IMR-90 (cell line): ENCODE data around the gene HMG20A. TPM values are rescaled to one million over a fixed set of nuclear protein-coding genes. Genes with fewer than 3 reads are reported as not detected.
A peak's percentile ranks its signal among the peaks of the same experiment; 100 is the strongest.

Experiments
- ATAC-seq: fragments of 200-7000 bp; cut with Tn5 transposase; 2 replicates; pipeline ENCODE4 v1.9.1; 2020; ENCODE audit warnings: low read depth, mild to moderate bottlenecking, moderate library complexity
- BruUV-seq: library from RNA; stranded (reverse); fragments of 400-500 nt; replicated peaks from 2 replicates; lab custom pipeline; 2021; lab: Mats Ljungman, UMichigan
- CTCF ChIA-PET: fragments of 300-600 bp; formaldehyde crosslinking; extraction: SDS; loops from one replicate; lab custom pipeline; 2021; ENCODE audit warnings: antibody characterized with exemption; lab: Yijun Ruan, JAX
- POLR2A ChIA-PET: fragments of 300-600 bp; sonication (Branson Sonifier 250); formaldehyde crosslinking; loops from one replicate; lab custom pipeline; 2022; ENCODE audit warnings: antibody characterized with exemption; ENCODE audit not compliant: unreplicated experiment; lab: Charles Lee
- DNase-seq: peaks from one replicate; pipeline ENCODE4 v3.0.0; 2013
- H2AFZ ChIP-seq: replicated peaks from 2 replicates; pipeline ENCODE3; 2013; ENCODE audit warnings: low read length, mild to moderate bottlenecking; ENCODE audit not compliant: poor library complexity
- H2AK5ac ChIP-seq: 2 replicates; pipeline ENCODE4 v1.6.1; 2013; ENCODE audit warnings: low read depth, low read length, inconsistent platforms
- H2AK9ac ChIP-seq: replicated peaks from 2 replicates; pipeline ENCODE3; 2013; ENCODE audit warnings: mild to moderate bottlenecking, low read depth, low read length, moderate library complexity; ENCODE audit not compliant: poor library complexity
- H2BK120ac ChIP-seq: 2 replicates; pipeline ENCODE4 v1.6.1; 2013; ENCODE audit warnings: low read depth, low read length, inconsistent platforms
- H2BK15ac ChIP-seq: 3 replicates; pipeline ENCODE4 v1.6.1; 2013; ENCODE audit warnings: low read depth, low read length, inconsistent platforms
- H2BK20ac ChIP-seq: 2 replicates; pipeline ENCODE4 v1.6.1; 2013; ENCODE audit warnings: low read depth, mild to moderate bottlenecking, inconsistent platforms, low read length, moderate library complexity
- H2BK5ac ChIP-seq: 2 replicates; pipeline ENCODE4 v1.6.1; 2013; ENCODE audit warnings: mild to moderate bottlenecking, low read depth, low read length, inconsistent platforms; ENCODE audit not compliant: poor library complexity, severe bottlenecking
- H3K14ac ChIP-seq: replicated peaks from 2 replicates; pipeline ENCODE4 v1.6.1; 2013; ENCODE audit warnings: low read depth, low read length, inconsistent platforms
- H3K18ac ChIP-seq: 2 replicates; pipeline ENCODE4 v1.6.1; 2013; ENCODE audit warnings: low read depth, low read length, control low read depth
- H3K23ac ChIP-seq: 2 replicates; pipeline ENCODE4 v1.6.1; 2013; ENCODE audit warnings: low read depth, low read length, inconsistent platforms
- H3K27ac ChIP-seq: 2 replicates; pipeline ENCODE4 v1.5.1; 2013; ENCODE audit warnings: mild to moderate bottlenecking, control low read depth, low read length; ENCODE audit not compliant: insufficient read depth
- H3K27me3 ChIP-seq: 2 replicates; pipeline ENCODE4 v1.6.1; 2013; ENCODE audit warnings: low read length; ENCODE audit not compliant: control insufficient read depth, insufficient read depth
- H3K36me3 ChIP-seq: 2 replicates; pipeline ENCODE4 v1.6.1; 2013; ENCODE audit warnings: low read length, mixed read lengths; ENCODE audit not compliant: control insufficient read depth, insufficient read depth
- H3K4ac ChIP-seq: 2 replicates; pipeline ENCODE4 v1.6.1; 2013; ENCODE audit warnings: low read depth, low read length, inconsistent platforms
- H3K4me1 ChIP-seq: 2 replicates; pipeline ENCODE4 v1.6.1; 2013; ENCODE audit warnings: low read length, mixed read lengths; ENCODE audit not compliant: control insufficient read depth, insufficient read depth
- H3K4me2 ChIP-seq: 2 replicates; pipeline ENCODE4 v1.6.1; 2013; ENCODE audit warnings: low read depth, mild to moderate bottlenecking, control low read depth, low read length, moderate library complexity
- H3K4me3 ChIP-seq: 2 replicates; pipeline ENCODE4 v1.5.1; 2013; ENCODE audit warnings: low read depth, mild to moderate bottlenecking, control low read depth, low read length, moderate library complexity; ENCODE audit not compliant: insufficient read depth
- H3K56ac ChIP-seq: 2 replicates; pipeline ENCODE4 v1.6.1; 2013; ENCODE audit warnings: low read length, inconsistent platforms; ENCODE audit not compliant: insufficient read depth; ENCODE audit errors: extremely low read depth
- H3K79me1 ChIP-seq, 2 experiments: 2 replicates each; pipeline ENCODE4 v1.6.1; 2013; ENCODE audit warnings: low read length in 2 of 2, inconsistent platforms in 1 of 2, low read depth in 1 of 2
- H3K9ac ChIP-seq: 2 replicates; pipeline ENCODE4 v1.6.1; 2013; ENCODE audit warnings: low read depth, low read length, control low read depth
- H3K9me1 ChIP-seq: 2 replicates; pipeline ENCODE4 v1.6.1; 2013; ENCODE audit warnings: low read length, inconsistent platforms; ENCODE audit not compliant: insufficient read depth
- H3K9me3 ChIP-seq: 2 replicates; pipeline ENCODE4 v1.6.1; 2013; ENCODE audit warnings: low read length; ENCODE audit not compliant: control insufficient read depth, insufficient read depth
- H4K20me1 ChIP-seq: 2 replicates; pipeline ENCODE4 v1.6.1; 2013; ENCODE audit warnings: low read length, inconsistent platforms; ENCODE audit not compliant: insufficient read depth
- H4K5ac ChIP-seq: 2 replicates; pipeline ENCODE4 v1.6.1; 2013; ENCODE audit warnings: mild to moderate bottlenecking, low read depth, low read length, control low read depth
- H4K8ac ChIP-seq, 2 experiments: 2 replicates each; pipeline ENCODE4 v1.6.1; 2013; ENCODE audit warnings: low read depth in 2 of 2, low read length in 2 of 2, control low read depth in 1 of 2, inconsistent platforms in 1 of 2
- H4K91ac ChIP-seq: 2 replicates; pipeline ENCODE4 v1.6.1; 2013; ENCODE audit warnings: low read depth, low read length, inconsistent platforms; ENCODE audit not compliant: insufficient read depth
- CHD1 ChIP-seq: IDR thresholded peaks from 2 replicates; pipeline ENCODE4 v1.6.1; 2012; ENCODE audit warnings: low read depth, low read length, improper control_type of control experiment
- FOS ChIP-seq: fragments of 150-350 bp; IDR thresholded peaks from 2 replicates; pipeline ENCODE4 v1.6.1; 2016; ENCODE audit warnings: low read depth, low read length
- RCOR1 ChIP-seq: IDR thresholded peaks from 2 replicates; pipeline ENCODE4 v1.6.1; 2012; ENCODE audit warnings: mild to moderate bottlenecking, low read length, improper control_type of control experiment; ENCODE audit not compliant: insufficient replicate concordance
- RFX5 ChIP-seq: IDR thresholded peaks from 2 replicates; pipeline ENCODE4 v1.8.0; 2012; ENCODE audit warnings: low read depth, mild to moderate bottlenecking, low read length, moderate library complexity
- SMC3 ChIP-seq: fragments of 150-350 bp; IDR thresholded peaks from 2 replicates; pipeline ENCODE4 v1.6.1; 2016; ENCODE audit warnings: low read depth, mild to moderate bottlenecking, antibody characterized with exemption, low read length, moderate library complexity
- WGBS, 2 experiments: methylation state at CpG; one replicate each; pipeline versions ENCODE4 v1.1.5 to v1.1.7; 2013; ENCODE audit warnings: missing lambda C conversion rate in 2 of 2; ENCODE audit not compliant: insufficient read length in 1 of 2; ENCODE audit errors: extremely low coverage in 2 of 2; 5-methylcytosine and 5-hydroxymethylcytosine counted together
- dilution Hi-C: fragments of 300-500 bp; cut with HindIII; formaldehyde crosslinking; loops from one replicate; pipeline ENCODE4 v1.14.3; 2018; ENCODE audit warnings: low sequenced_read_pairs; ENCODE audit not compliant: unreplicated experiment
- in situ Hi-C: fragments of 300-500 bp; cut with MboI; formaldehyde crosslinking; loops from 3 replicates; pipeline ENCODE4 v1.14.3; 2019; ENCODE audit warnings: low sequenced_read_pairs, inconsistent platforms, mixed read lengths
- intact Hi-C: fragments of 100-400 bp; cut with micrococcal nuclease; formaldehyde crosslinking; loops from 2 replicates; pipeline ENCODE4 v1.10.0; 2022
- polyA plus RNA-seq, 3 experiments: library from polyadenylated mRNA; depleted of rRNA; stranded (reverse); fragments of >200 nt; gene quantifications; 2 replicates each; pipeline ENCODE4 v1.2.3, GENCODE V29; 2012; ENCODE audit warnings: low replicate concordance in 1 of 3
- total RNA-seq: library from RNA; depleted of rRNA; stranded (reverse); fragments of >200 nt; gene quantifications from 2 replicates; pipeline ENCODE4 v1.2.3, GENCODE V29; 2012

The HMG20A gene
- total and polyA plus RNA-seq, 2 of the 4 experiments (the other 2 are of a cell fraction) = 22.3 to 25.3 TPM

- TF ChIP-seq RFX5 (no peak), SMC3 (no peak), FOS (no peak), CHD1 (no peak)
Measured at GRCh38 chr15:77530576-77530975, 109.9 kb downstream of the HMG20A start (continued).

GRCh38 chr15:77531191-77532000 lies 110.7 kb downstream of the HMG20A start:
- H3K9me1 ChIP-seq = peaks cover 6% of the 10 kb centered on the region
- no peak overlapping the region for H2BK20ac ChIP-seq
- peak overlapping the region; percentile 2 for H2AFZ ChIP-seq
- no peak overlapping the region for H4K91ac ChIP-seq
- no peak overlapping the region for H3K4me2 ChIP-seq
- BruUV-seq = no TSS peak
- no peak overlapping the region for H3K4ac ChIP-seq
- H3K27ac ChIP-seq = no peak overlapping the region
- no peak overlapping the region for H2BK5ac ChIP-seq
- ChIA-PET POLR2A (no interaction called here), CTCF (interaction anchor here (2.0 kb wide), 1 partner anchor 12 kb away, joined by 6 read pairs; no protein-coding TSS in a partner anchor)
- intact Hi-C loops = no loop called here
- in situ Hi-C loops = no loop called here
- H3K14ac ChIP-seq = no peak overlapping the region
- whole genome bisulfite sequencing, 2 experiments = 88% methylated on average over 14 of the region's 26 CpGs; no CpG with 5 or more reads in 1 of the 2 experiments
- no peak for DNase-seq
- no peak overlapping the region for H2BK15ac ChIP-seq
- H3K23ac ChIP-seq = no peak overlapping the region
- H3K9me3 ChIP-seq = no peaks in the 10 kb centered on the region
- no peak overlapping the region for H3K4me3 ChIP-seq
- peak overlapping the region; percentile 63 for H2AK9ac ChIP-seq
- no peaks in the 10 kb centered on the region; a peak in 1 of 4 replicates for H3K79me1 ChIP-seq
- H3K27me3 ChIP-seq = peaks cover 23% of the 10 kb centered on the region
- TF ChIP-seq RCOR1 = no peak
- no peaks in the 10 kb centered on the region for H4K20me1 ChIP-seq
- no peak overlapping the region for H2BK120ac ChIP-seq
- dilution Hi-C loops = no loop called here
- H2AK5ac ChIP-seq = 0 out of 2 replicates have a peak overlapping the region, but pooled peaks have one; percentile 1
- no peak overlapping the region for H3K18ac ChIP-seq
- peaks cover 17% of the 10 kb centered on the region for H3K4me1 ChIP-seq
- H3K9ac ChIP-seq = no peak overlapping the region
- no peak overlapping the region for H3K56ac ChIP-seq
- H4K8ac ChIP-seq = no peak overlapping the region
- no peak overlapping the region for H4K5ac ChIP-seq
- no peaks in the 10 kb centered on the region for H3K36me3 ChIP-seq
- no peak for ATAC-seq
